Vagina (tissue), 2 donors: ENCODE results near the gene UNKL. TPM values are rescaled to one million over a fixed set of nuclear protein-coding genes. Genes with fewer than 3 reads are reported as not detected.

Experiments
- DNase-seq, 2 donors: peaks; one replicate each; pipeline ENCODE4 v3.0.0-alpha.2; 2017; ENCODE audit errors: extremely low spot score in 2 of 2
- H3K27ac ChIP-seq: fragments of 200-600 bp; sonication (generic); one replicate; pipeline ENCODE4 v1.5.1; 2019
- H3K27me3 ChIP-seq: fragments of 200-600 bp; sonication (generic); one replicate; pipeline ENCODE4 v1.5.1; 2019
- H3K36me3 ChIP-seq, 2 donors: fragments of 200-600 bp; sonication (generic); one replicate each; pipeline ENCODE4 v1.5.1; 2017 to 2019
- H3K4me1 ChIP-seq: fragments of 200-600 bp; sonication (generic); one replicate; pipeline ENCODE4 v1.5.1; 2019
- H3K4me3 ChIP-seq, 2 donors: fragments of 200-600 bp; sonication (generic); 1 replicate in 1 of 2; 2 replicates in 1 of 2; pipeline ENCODE4 v1.5.1; 2016 to 2019
- H3K9me3 ChIP-seq: fragments of 200-600 bp; sonication (generic); one replicate; pipeline ENCODE4 v1.5.1; 2019
- CTCF ChIP-seq, 3 experiments: fragments of 450-650 bp in 2 of 3; fragments of 200-600 bp in 1 of 3; sonication (generic) in 1 of 3; IDR thresholded peaks; one replicate each; pipeline ENCODE4 v1.5.1; 2017 to 2019; ENCODE audit warnings: antibody characterized with exemption in 3 of 3, mild to moderate bottlenecking in 2 of 3, moderate library complexity in 2 of 3
- POLR2A ChIP-seq, 2 donors: fragments of 450-650 bp; IDR thresholded peaks; one replicate each; pipeline ENCODE4 v1.6.1; 2017; ENCODE audit warnings: antibody characterized with exemption in 2 of 2, mild to moderate bottlenecking in 2 of 2, moderate library complexity in 2 of 2
- POLR2AphosphoS5 ChIP-seq, 2 donors: sonication (generic); formaldehyde crosslinking; IDR thresholded peaks; one replicate each; pipeline ENCODE4 v1.9.0; 2017; ENCODE audit warnings: antibody characterized with exemption in 2 of 2, mild to moderate bottlenecking in 2 of 2, low read depth in 1 of 2; ENCODE audit not compliant: insufficient read depth in 1 of 2
- intact Hi-C: fragments of 100-400 bp; cut with DNase I; formaldehyde crosslinking; loops from one replicate; pipeline ENCODE4 v1.15.1; 2023
- total RNA-seq: library from RNA; depleted of rRNA; stranded (reverse); fragments of >200 nt; gene quantifications from one replicate; pipeline ENCODE4 v1.2.3, GENCODE V29; 2016

The UNKL gene
- total RNA-seq, 1 donor from 2014 or later: 32.9 TPM

GRCh38 chr16:1451702-1452392 is 37.3 kb upstream of the UNKL start:
- no peak for DNase-seq
- TF ChIP-seq POLR2AphosphoS5 (IDR thresholded peaks at IDR 0.05; ENCODE audit: insufficient read depth in 1 of 2, low read depth in 1 of 2): no peak
- TF ChIP-seq POLR2A (IDR thresholded peaks at IDR 0.05): no peak
- TF ChIP-seq CTCF (IDR thresholded peaks at IDR 0.05): no peak
- intact Hi-C loops: no loop called here
- Histone ChIP-seq H3K9me3 (no peaks in the 10 kb centered on the region), H3K4me1 (no peaks in the 10 kb centered on the region), H3K27ac (no peak overlapping the region), H3K4me3 (no peak overlapping the region), H3K36me3 (peaks cover 0 to 78% of the 10 kb centered on the region in 2 donors), H3K27me3 (no peaks in the 10 kb centered on the region)

GRCh38 chr16:1450841-1451240 is 36.3 kb upstream of the UNKL start:
- DNase-seq: no peak
- intact Hi-C loops: no loop called here
- TF ChIP-seq POLR2AphosphoS5 (IDR thresholded peaks at IDR 0.05; ENCODE audit: insufficient read depth in 1 of 2, low read depth in 1 of 2): no peak
- no peak for TF ChIP-seq CTCF (IDR thresholded peaks at IDR 0.05)
- TF ChIP-seq POLR2A (IDR thresholded peaks at IDR 0.05): no peak
- H3K4me1 ChIP-seq: no peaks in the 10 kb centered on the region
- peaks cover 0 to 81% of the 10 kb centered on the region in 2 donors for H3K36me3 ChIP-seq
- no peak overlapping the region for H3K4me3 ChIP-seq
- H3K27ac ChIP-seq: no peak overlapping the region
- no peaks in the 10 kb centered on the region for H3K27me3 ChIP-seq
- no peaks in the 10 kb centered on the region for H3K9me3 ChIP-seq

GRCh38 chr16:1450218-1450617 is 35.7 kb upstream of the UNKL start:
- Histone ChIP-seq H3K4me1 (no peaks in the 10 kb centered on the region), H3K27ac (no peak overlapping the region), H3K9me3 (no peaks in the 10 kb centered on the region), H3K36me3 (peaks cover 0 to 79% of the 10 kb centered on the region in 2 donors), H3K27me3 (no peaks in the 10 kb centered on the region), H3K4me3 (no peak overlapping the region)
- TF ChIP-seq POLR2AphosphoS5 (IDR thresholded peaks at IDR 0.05; ENCODE audit: insufficient read depth in 1 of 2, low read depth in 1 of 2): no peak
- intact Hi-C loops: no loop called here
- DNase-seq: no peak

DNA sequence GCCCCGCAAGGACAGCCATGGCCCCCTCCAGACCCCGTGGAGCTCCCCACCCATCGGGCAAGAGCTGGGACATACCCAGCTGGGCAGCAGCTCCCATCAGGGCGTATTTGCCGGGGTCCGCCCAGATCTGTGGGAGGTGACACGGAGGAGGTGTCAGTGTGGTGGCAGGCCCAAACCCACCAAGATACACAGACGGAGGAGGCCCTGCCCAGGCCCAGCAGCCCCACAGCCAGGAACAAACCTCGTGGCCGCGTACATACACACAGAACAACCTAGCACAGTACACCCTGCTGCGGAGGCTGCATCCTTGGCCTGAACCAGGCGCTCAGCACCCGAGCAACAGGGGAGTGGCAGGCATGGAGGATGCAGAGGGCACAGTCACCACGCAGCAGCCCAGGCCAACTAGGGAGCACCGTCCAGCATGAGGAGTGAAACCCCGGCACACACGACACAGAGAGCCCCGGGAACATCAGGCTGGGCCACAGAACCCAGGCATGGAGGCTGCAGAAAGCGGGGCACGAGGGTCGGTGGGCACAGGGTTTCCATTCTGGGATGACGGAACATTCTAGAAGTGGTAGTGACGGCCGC is 34.8 kb upstream of the UNKL start:
- Histone ChIP-seq H3K36me3 (peaks cover 0 to 71% of the 10 kb centered on the region in 2 donors), H3K9me3 (no peaks in the 10 kb centered on the region), H3K27ac (no peak overlapping the region), H3K4me1 (no peaks in the 10 kb centered on the region), H3K27me3 (no peaks in the 10 kb centered on the region), H3K4me3 (no peak overlapping the region)
- DNase-seq: no peak
- TF ChIP-seq CTCF (IDR thresholded peaks at IDR 0.05): no peak
- no peak for TF ChIP-seq POLR2AphosphoS5 (IDR thresholded peaks at IDR 0.05; ENCODE audit: insufficient read depth in 1 of 2, low read depth in 1 of 2)
- no peak for TF ChIP-seq POLR2A (IDR thresholded peaks at IDR 0.05)
- intact Hi-C loops: no loop called here

GRCh38 chr16:1448536-1449116 is 34.1 kb upstream of the UNKL start:
- no peak for DNase-seq
- no peaks in the 10 kb centered on the region for H3K9me3 ChIP-seq
- no peaks in the 10 kb centered on the region for H3K4me1 ChIP-seq
- H3K27ac ChIP-seq: no peak overlapping the region
- TF ChIP-seq CTCF (IDR thresholded peaks at IDR 0.05): no peak
- no peak for TF ChIP-seq POLR2A (IDR thresholded peaks at IDR 0.05)
- TF ChIP-seq POLR2AphosphoS5 (IDR thresholded peaks at IDR 0.05; ENCODE audit: insufficient read depth in 1 of 2, low read depth in 1 of 2): no peak
- peaks cover 0 to 64% of the 10 kb centered on the region in 2 donors for H3K36me3 ChIP-seq
- H3K4me3 ChIP-seq: no peak overlapping the region
- intact Hi-C loops: no loop called here
- no peaks in the 10 kb centered on the region for H3K27me3 ChIP-seq
